Mesothelial cell of epicardium (in vitro differentiated cells): ENCODE results near the gene CEP44. TPM values are rescaled to one million over a fixed set of nuclear protein-coding genes. Genes with fewer than 3 reads are reported as not detected.
"Not testable (repeated sequence)": the region's sequence is repeated elsewhere in the genome, so short reads cannot be mapped to it uniquely, and the experiment has no call there.

Experiments
- DNase-seq, 2 experiments: peaks; one replicate each; pipeline ENCODE4 v3.0.0; 2021; ENCODE audit warnings: low spot score in 2 of 2; ENCODE audit not compliant: unreplicated experiment in 2 of 2
- H3K27ac Mint-ChIP-seq: 2 replicates; pipeline ENCODE4 v1.8.0; 2021; ENCODE audit warnings: mixed read lengths
- H3K27me3 Mint-ChIP-seq: 2 replicates; pipeline ENCODE4 v1.8.0; 2021; ENCODE audit warnings: low read depth, mixed read lengths
- H3K36me3 Mint-ChIP-seq: 2 replicates; pipeline ENCODE4 v1.8.0; 2021; ENCODE audit warnings: mixed read lengths
- H3K4me1 Mint-ChIP-seq: 2 replicates; pipeline ENCODE4 v1.8.0; 2021; ENCODE audit warnings: mixed read lengths
- H3K4me3 Mint-ChIP-seq: 2 replicates; pipeline ENCODE4 v1.8.0; 2021; ENCODE audit warnings: mild to moderate bottlenecking, moderate library complexity, mixed read lengths
- H3K9me3 Mint-ChIP-seq: 2 replicates; pipeline ENCODE4 v1.8.0; 2021; ENCODE audit warnings: mixed read lengths
- CTCF ChIP-seq: fragments of 200-600 bp; sonication (generic); IDR thresholded peaks from one replicate; pipeline ENCODE4 v1.5.0; 2021; ENCODE audit warnings: antibody characterized with exemption; ENCODE audit not compliant: unreplicated experiment
- total RNA-seq: library from RNA; stranded (reverse); gene quantifications from 3 replicates; pipeline ENCODE4 v1.2.1, GENCODE V29; 2021

Gene CEP44
- total RNA-seq, 1 donor from 2014 or later: 24.1 TPM

- H3K36me3 Mint-ChIP-seq: peaks cover 17% of the 10 kb centered on the region
- H3K9me3 Mint-ChIP-seq: peaks cover 22% of the 10 kb centered on the region
- H3K27me3 Mint-ChIP-seq: no peaks in the 10 kb centered on the region
- no peak overlapping the region for H3K27ac Mint-ChIP-seq
- peaks cover 26% of the 10 kb centered on the region for H3K4me1 Mint-ChIP-seq
- no peak overlapping the region for H3K4me3 Mint-ChIP-seq
- no peak for DNase-seq
- TF ChIP-seq CTCF: no peak
These were observed 3.2 kb downstream of the CEP44 start for GRCh38 chr4:174286870-174287269.

GRCh38 chr4:174292473-174292872, 8.8 kb downstream of the CEP44 start:
- no peak overlapping the region for H3K27ac Mint-ChIP-seq
- H3K9me3 Mint-ChIP-seq: peaks cover 58% of the 10 kb centered on the region
- no peak for TF ChIP-seq CTCF
- peaks cover 52% of the 10 kb centered on the region for H3K36me3 Mint-ChIP-seq
- no peaks in the 10 kb centered on the region for H3K27me3 Mint-ChIP-seq
- no peak overlapping the region for H3K4me3 Mint-ChIP-seq
- no peaks in the 10 kb centered on the region for H3K4me1 Mint-ChIP-seq
- DNase-seq: no peak

GRCh38 chr4:174294641-174295040, 10.9 kb downstream of the CEP44 start:
- DNase-seq, H3K4me1 Mint-ChIP-seq, H3K4me3 Mint-ChIP-seq, H3K27me3 Mint-ChIP-seq, H3K27ac Mint-ChIP-seq: not testable (repeated sequence)
- H3K36me3 Mint-ChIP-seq: peaks cover 60% of the 10 kb centered on the region
- peaks cover 55% of the 10 kb centered on the region for H3K9me3 Mint-ChIP-seq

- H3K27ac Mint-ChIP-seq, H3K27me3 Mint-ChIP-seq, DNase-seq, H3K4me1 Mint-ChIP-seq, H3K4me3 Mint-ChIP-seq: not testable (repeated sequence)
- Mint-ChIP-seq H3K36me3 (peaks cover 64% of the 10 kb centered on the region), H3K9me3 (peaks cover 55% of the 10 kb centered on the region)
These were observed 11.4 kb downstream of the CEP44 start for GRCh38 chr4:174295142-174295541.

- no peak overlapping the region for H3K4me3 Mint-ChIP-seq
- no peak overlapping the region for H3K27ac Mint-ChIP-seq
- DNase-seq: no peak
- H3K36me3 Mint-ChIP-seq: peaks cover 35% of the 10 kb centered on the region
- no peaks in the 10 kb centered on the region for H3K27me3 Mint-ChIP-seq
- H3K4me1 Mint-ChIP-seq: no peaks in the 10 kb centered on the region
- no peaks in the 10 kb centered on the region for H3K9me3 Mint-ChIP-seq
- TF ChIP-seq CTCF: no peak
These were observed 20.0 kb downstream of the CEP44 start for GRCh38 chr4:174303687-174304086.

- Mint-ChIP-seq H3K4me3 (no peak overlapping the region), H3K36me3 (peaks cover 34% of the 10 kb centered on the region), H3K4me1 (no peaks in the 10 kb centered on the region), H3K27me3 (no peaks in the 10 kb centered on the region), H3K9me3 (no peaks in the 10 kb centered on the region), H3K27ac (no peak overlapping the region)
- DNase-seq: no peak
- no peak for TF ChIP-seq CTCF
These were observed 21.0 kb downstream of the CEP44 start for GRCh38 chr4:174304664-174305063.

- H3K27me3 Mint-ChIP-seq: no peaks in the 10 kb centered on the region
- H3K9me3 Mint-ChIP-seq: no peaks in the 10 kb centered on the region
- H3K4me1 Mint-ChIP-seq: no peaks in the 10 kb centered on the region
- no peak for TF ChIP-seq CTCF
- no peak overlapping the region for H3K4me3 Mint-ChIP-seq
- no peak for DNase-seq
- H3K27ac Mint-ChIP-seq: no peak overlapping the region
- H3K36me3 Mint-ChIP-seq: peaks cover 26% of the 10 kb centered on the region
These were observed 22.2 kb downstream of the CEP44 start for GRCh38 chr4:174305961-174306360.
